HEK293 (cell line): Measurements from ENCODE around the gene RFK.

Experiments used
- CTCF ChIA-PET: fragments of 350-600 bp; formaldehyde crosslinking; extraction: SDS; loops from one replicate; lab custom pipeline; 2021; ENCODE audit warnings: antibody characterized with exemption; lab: Yijun Ruan, JAX
- POLR2A ChIA-PET: fragments of 300-600 bp; formaldehyde crosslinking; extraction: SDS; loops from one replicate; lab custom pipeline; 2020; ENCODE audit warnings: antibody characterized with exemption, inconsistent platforms; lab: Yijun Ruan, JAX
- H3K27ac ChIP-seq: fragments of 200-500 bp; sonication (Bioruptor generic); 2 replicates; pipeline ENCODE4 v1.5.1; 2014; ENCODE audit warnings: low read depth, low read length, control low read depth, inconsistent platforms; ENCODE audit errors: extremely low read depth
- H3K36me3 ChIP-seq, 2 experiments: fragments of 200-500 bp in 1 of 2; sonication (Bioruptor generic) in 1 of 2; 1 replicate in 1 of 2; 2 replicates in 1 of 2; pipeline ENCODE4 v1.5.1; 2014 to 2017; ENCODE audit warnings: inconsistent platforms in 2 of 2, low read length in 2 of 2; ENCODE audit not compliant: control insufficient read depth in 2 of 2, insufficient read depth in 1 of 2
- H3K4me1 ChIP-seq: fragments of 200-500 bp; sonication (Bioruptor generic); 2 replicates; pipeline ENCODE4 v1.5.1; 2014; ENCODE audit warnings: mild to moderate bottlenecking, low read length, inconsistent platforms; ENCODE audit not compliant: control insufficient read depth, insufficient read depth
- H3K4me3 ChIP-seq: 2 replicates; pipeline ENCODE4 v1.5.1; 2011; ENCODE audit warnings: low read depth, mild to moderate bottlenecking, control low read depth, low read length, moderate library complexity
- H3K9me3 ChIP-seq: fragments of 200-500 bp; sonication (Bioruptor generic); 2 replicates; pipeline ENCODE4 v1.5.1; 2014; ENCODE audit warnings: low read depth, low read length, inconsistent platforms; ENCODE audit not compliant: control insufficient read depth, insufficient read depth
- GLI4 ChIP-seq: fragments of 450-650 bp; formaldehyde crosslinking; IDR thresholded peaks from 2 replicates; pipeline ENCODE4 v1.5.1; 2016; ENCODE audit warnings: missing biosample characterization, missing genetic modification characterization
- MZF1 ChIP-seq: fragments of 450-650 bp; formaldehyde crosslinking; IDR thresholded peaks from 2 replicates; pipeline ENCODE4 v1.5.1; 2017; ENCODE audit warnings: missing biosample characterization, missing genetic modification characterization, borderline replicate concordance
- PRDM1 ChIP-seq: fragments of 450-650 bp; formaldehyde crosslinking; IDR thresholded peaks from 2 replicates; pipeline ENCODE4; 2016; ENCODE audit warnings: missing biosample characterization, missing genetic modification characterization
- SETDB1 ChIP-seq: IDR thresholded peaks from one replicate; pipeline ENCODE4 v1.6.1; 2017; ENCODE audit warnings: mild to moderate bottlenecking, low read length, moderate library complexity, mixed read lengths; ENCODE audit not compliant: insufficient read length
- YY1 ChIP-seq: fragments of 450-650 bp; formaldehyde crosslinking; IDR thresholded peaks from 2 replicates; pipeline ENCODE4 v1.5.1; 2018; ENCODE audit warnings: missing biosample characterization, missing genetic modification characterization
- ZBTB17 ChIP-seq: fragments of 450-650 bp; formaldehyde crosslinking; IDR thresholded peaks from 2 replicates; pipeline ENCODE4 v1.5.1; 2016; ENCODE audit warnings: missing biosample characterization, missing genetic modification characterization
- ZBTB8A ChIP-seq: fragments of 450-650 bp; formaldehyde crosslinking; IDR thresholded peaks from 2 replicates; pipeline ENCODE4 v1.5.1; 2016; ENCODE audit warnings: missing biosample characterization, missing genetic modification characterization
- ZFP69B ChIP-seq: fragments of 450-650 bp; formaldehyde crosslinking; IDR thresholded peaks from 2 replicates; pipeline ENCODE4 v1.5.1; 2016; ENCODE audit warnings: missing biosample characterization, missing genetic modification characterization
- ZNF121 ChIP-seq: fragments of 450-650 bp; formaldehyde crosslinking; IDR thresholded peaks from 2 replicates; pipeline ENCODE4 v1.5.1; 2016; ENCODE audit warnings: missing biosample characterization, missing genetic modification characterization
- ZNF138 ChIP-seq: fragments of 450-650 bp; formaldehyde crosslinking; IDR thresholded peaks from 2 replicates; pipeline ENCODE4 v1.5.1; 2016; ENCODE audit warnings: missing biosample characterization, missing genetic modification characterization, borderline replicate concordance
- ZNF19 ChIP-seq: fragments of 450-650 bp; formaldehyde crosslinking; IDR thresholded peaks from 2 replicates; pipeline ENCODE4; 2016; ENCODE audit warnings: missing biosample characterization, missing genetic modification characterization, low read depth
- ZNF335 ChIP-seq: fragments of 450-650 bp; formaldehyde crosslinking; conservative IDR thresholded peaks from 2 replicates; pipeline ENCODE4 v1.5.1; 2016; ENCODE audit warnings: missing biosample characterization, missing genetic modification characterization
- ZNF354C ChIP-seq: fragments of 450-650 bp; formaldehyde crosslinking; IDR thresholded peaks from 2 replicates; pipeline ENCODE4 v1.5.1; 2016; ENCODE audit warnings: missing biosample characterization, missing genetic modification characterization, low read depth, borderline replicate concordance
- ZNF514 ChIP-seq: fragments of 450-650 bp; formaldehyde crosslinking; IDR thresholded peaks from 2 replicates; pipeline ENCODE4 v1.5.1; 2016; ENCODE audit warnings: missing biosample characterization, missing genetic modification characterization
- ZNF548 ChIP-seq: fragments of 450-650 bp; formaldehyde crosslinking; IDR thresholded peaks from 2 replicates; pipeline ENCODE4 v1.5.1; 2016; ENCODE audit warnings: missing biosample characterization, missing genetic modification characterization
- ZNF777 ChIP-seq: fragments of 450-650 bp; formaldehyde crosslinking; IDR thresholded peaks from 2 replicates; pipeline ENCODE4 v1.5.1; 2017; ENCODE audit warnings: missing biosample characterization, missing genetic modification characterization, borderline replicate concordance
- ZNF791 ChIP-seq: fragments of 450-650 bp; formaldehyde crosslinking; IDR thresholded peaks from 2 replicates; pipeline ENCODE4 v1.5.1; 2016; ENCODE audit warnings: missing biosample characterization, missing genetic modification characterization
- TF ChIP-seq, protein P1 (sequence below): fragments of 450-650 bp; formaldehyde crosslinking; IDR thresholded peaks from 2 replicates; pipeline ENCODE4 v1.5.1; 2016; ENCODE audit warnings: missing biosample characterization, missing genetic modification characterization
- TF ChIP-seq, protein P2 (sequence below): fragments of 450-650 bp; formaldehyde crosslinking; IDR thresholded peaks from 2 replicates; pipeline ENCODE4 v1.5.1; 2016; ENCODE audit warnings: missing biosample characterization, missing genetic modification characterization
- TF ChIP-seq, protein P3 (sequence below): fragments of 450-650 bp; formaldehyde crosslinking; IDR thresholded peaks from 2 replicates; pipeline ENCODE4 v1.5.1; 2016; ENCODE audit warnings: missing biosample characterization, missing genetic modification characterization

Gene RFK

DNA sequence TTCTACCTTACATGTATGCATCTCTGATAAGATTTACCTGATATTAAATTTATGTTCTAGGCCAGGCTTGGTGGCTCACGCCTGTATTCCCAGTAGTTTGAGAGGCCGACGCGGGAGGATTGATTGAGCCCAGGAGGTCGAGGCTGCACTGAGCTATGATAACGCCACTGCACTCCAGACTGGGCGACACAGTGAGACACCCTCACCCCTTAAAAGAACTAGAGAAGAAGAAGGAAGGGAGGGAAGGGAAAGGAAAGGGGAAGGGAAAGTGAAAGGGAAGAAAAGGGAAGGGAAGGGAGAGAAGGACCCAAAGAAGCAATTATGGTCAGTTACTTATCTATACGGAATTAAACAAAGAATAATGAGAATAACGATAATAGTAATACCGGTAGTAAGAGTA, 1.2 kb upstream of the RFK start:
- CTCF ChIA-PET, result interaction anchor here (0.7 to 3.0 kb wide), 4 partner anchors 9 to 51 kb away, joined by 4 to 16 read pairs (median 4); no protein-coding TSS in a partner anchor
- H3K36me3 ChIP-seq, result peaks cover 0 to 22% of the 10 kb centered on the region in 2 experiments; a peak in 1 of 3 replicates
- POLR2A ChIA-PET, result interaction anchor here (1.1 to 3.6 kb wide), 11 partner anchors 11 to 74 kb away, joined by 3 to 40 read pairs (median 11); partner anchors contain the start of gene GCNT1
- H3K27ac ChIP-seq, result 0 out of 2 replicates have a peak overlapping the region, but pooled peaks have one; percentile 98
- H3K4me3 ChIP-seq, result no peak overlapping the region
- peak; percentile 95 for TF ChIP-seq PRDM1 (tag by site-specific recombination)
- no peak for TF ChIP-seq ZNF548 (tag by site-specific recombination)
- no peak for TF ChIP-seq ZFP69B (tag by site-specific recombination)
- TF ChIP-seq ZNF121 (tag by site-specific recombination), result peak; percentile 92
- TF ChIP-seq ZBTB8A (tag by site-specific recombination), result no peak
- TF ChIP-seq, all 188 proteins: peak for 2
- H3K9me3 ChIP-seq, result no peaks in the 10 kb centered on the region
- H3K4me1 ChIP-seq, result no peaks in the 10 kb centered on the region

DNA sequence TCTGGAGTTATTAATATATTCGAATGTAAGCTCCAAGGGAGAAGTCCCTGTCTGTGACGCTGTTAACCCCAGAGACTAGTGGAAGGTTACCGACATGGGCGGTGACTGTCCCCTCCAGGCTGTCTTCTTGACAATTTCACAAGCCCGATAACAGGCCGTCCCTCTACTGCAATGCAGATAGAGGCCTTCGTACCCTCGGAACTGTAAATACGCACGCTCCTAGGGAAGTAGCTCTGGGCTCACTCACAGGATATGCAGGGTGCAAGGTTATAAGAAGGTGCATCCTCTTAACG, 680 bp upstream of the RFK start:
- POLR2A ChIA-PET, result interaction anchor here (0.7 to 3.6 kb wide), 23 partner anchors 10 to 1307 kb away, joined by 3 to 40 read pairs (median 8); partner anchors contain the start of genes GCNT1, NMRK1, OSTF1 and PCSK5
- Histone ChIP-seq H3K36me3 (peaks cover 0 to 23% of the 10 kb centered on the region in 2 experiments; a peak in 1 of 3 replicates), H3K4me1 (no peaks in the 10 kb centered on the region)
- CTCF ChIA-PET, result interaction anchor here (0.6 to 3.5 kb wide), 13 partner anchors 8 to 264 kb away, joined by 3 to 16 read pairs (median 5); no protein-coding TSS in a partner anchor
- TF ChIP-seq, protein P1, sequence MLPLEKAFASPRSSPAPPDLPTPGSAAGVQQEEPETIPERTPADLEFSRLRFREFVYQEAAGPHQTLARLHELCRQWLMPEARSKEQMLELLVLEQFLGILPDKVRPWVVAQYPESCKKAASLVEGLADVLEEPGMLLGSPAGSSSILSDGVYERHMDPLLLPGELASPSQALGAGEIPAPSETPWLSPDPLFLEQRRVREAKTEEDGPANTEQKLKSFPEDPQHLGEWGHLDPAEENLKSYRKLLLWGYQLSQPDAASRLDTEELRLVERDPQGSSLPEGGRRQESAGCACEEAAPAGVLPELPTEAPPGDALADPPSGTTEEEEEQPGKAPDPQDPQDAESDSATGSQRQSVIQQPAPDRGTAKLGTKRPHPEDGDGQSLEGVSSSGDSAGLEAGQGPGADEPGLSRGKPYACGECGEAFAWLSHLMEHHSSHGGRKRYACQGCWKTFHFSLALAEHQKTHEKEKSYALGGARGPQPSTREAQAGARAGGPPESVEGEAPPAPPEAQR, result no peak
- TF ChIP-seq GLI4 (tag by site-specific recombination) (no peak), ZNF791 (no peak), SETDB1 (no peak), ZNF514 (tag by site-specific recombination) (no peak), ZNF335 (tag by site-specific recombination) (0 out of 2 replicates have a peak, but pooled peaks have one; percentile 19), ZNF19 (no peak), MZF1 (tag by site-specific recombination) (0 out of 2 replicates have a peak, but pooled peaks have one; percentile 22), ZNF138 (no peak), ZNF354C (tag by site-specific recombination) (no peak), ZNF121 (tag by site-specific recombination) (no peak), ZNF777 (no peak), YY1 (tag by site-specific recombination) (no peak), ZBTB17 (tag by site-specific recombination) (peak; percentile 49)
- TF ChIP-seq, protein P2, sequence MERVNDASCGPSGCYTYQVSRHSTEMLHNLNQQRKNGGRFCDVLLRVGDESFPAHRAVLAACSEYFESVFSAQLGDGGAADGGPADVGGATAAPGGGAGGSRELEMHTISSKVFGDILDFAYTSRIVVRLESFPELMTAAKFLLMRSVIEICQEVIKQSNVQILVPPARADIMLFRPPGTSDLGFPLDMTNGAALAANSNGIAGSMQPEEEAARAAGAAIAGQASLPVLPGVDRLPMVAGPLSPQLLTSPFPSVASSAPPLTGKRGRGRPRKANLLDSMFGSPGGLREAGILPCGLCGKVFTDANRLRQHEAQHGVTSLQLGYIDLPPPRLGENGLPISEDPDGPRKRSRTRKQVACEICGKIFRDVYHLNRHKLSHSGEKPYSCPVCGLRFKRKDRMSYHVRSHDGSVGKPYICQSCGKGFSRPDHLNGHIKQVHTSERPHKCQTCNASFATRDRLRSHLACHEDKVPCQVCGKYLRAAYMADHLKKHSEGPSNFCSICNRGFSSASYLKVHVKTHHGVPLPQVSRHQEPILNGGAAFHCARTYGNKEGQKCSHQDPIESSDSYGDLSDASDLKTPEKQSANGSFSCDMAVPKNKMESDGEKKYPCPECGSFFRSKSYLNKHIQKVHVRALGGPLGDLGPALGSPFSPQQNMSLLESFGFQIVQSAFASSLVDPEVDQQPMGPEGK (tag by site-specific recombination), result no peak
- TF ChIP-seq, protein P3, sequence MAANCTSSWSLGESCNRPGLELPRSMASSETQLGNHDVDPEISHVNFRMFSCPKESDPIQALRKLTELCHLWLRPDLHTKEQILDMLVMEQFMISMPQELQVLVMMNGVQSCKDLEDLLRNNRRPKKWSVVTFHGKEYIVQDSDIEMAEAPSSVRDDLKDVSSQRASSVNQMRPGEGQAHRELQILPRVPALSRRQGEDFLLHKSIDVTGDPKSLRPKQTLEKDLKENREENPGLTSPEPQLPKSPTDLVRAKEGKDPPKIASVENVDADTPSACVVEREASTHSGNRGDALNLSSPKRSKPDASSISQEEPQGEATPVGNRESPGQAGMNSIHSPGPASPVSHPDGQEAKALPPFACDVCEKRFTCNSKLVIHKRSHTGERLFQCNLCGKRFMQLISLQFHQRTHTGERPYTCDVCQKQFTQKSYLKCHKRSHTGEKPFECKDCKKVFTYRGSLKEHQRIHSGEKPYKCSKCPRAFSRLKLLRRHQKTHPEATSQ (tag by site-specific recombination), result no peak
- TF ChIP-seq, all 188 proteins: peak for 3
- H3K27ac ChIP-seq, result peak overlapping the region; percentile 98
- H3K9me3 ChIP-seq, result no peaks in the 10 kb centered on the region
- H3K4me3 ChIP-seq, result peak overlapping the region; percentile 88
